Type B pancreatic cell (in vitro differentiated cells): ENCODE results near the gene TRAF4. TPM values are rescaled to one million over a fixed set of nuclear protein-coding genes. Genes with fewer than 3 reads are reported as not detected.

Experiments
- DNase-seq: peaks from one replicate; pipeline ENCODE4 v3.0.0; 2021; ENCODE audit warnings: mixed read lengths; ENCODE audit not compliant: unreplicated experiment; ENCODE audit errors: extremely low spot score
- H3K27ac Mint-ChIP-seq: 2 replicates; pipeline ENCODE4 v1.8.0; 2021; ENCODE audit warnings: mild to moderate bottlenecking, mixed read lengths
- H3K27me3 Mint-ChIP-seq: 2 replicates; pipeline ENCODE4 v1.8.0; 2021; ENCODE audit warnings: mixed read lengths
- H3K36me3 Mint-ChIP-seq: 2 replicates; pipeline ENCODE4 v1.8.0; 2021; ENCODE audit warnings: mixed read lengths
- H3K4me1 Mint-ChIP-seq: one replicate; pipeline ENCODE4 v1.8.0; 2021; ENCODE audit warnings: mixed read lengths; ENCODE audit not compliant: unreplicated experiment
- H3K4me3 Mint-ChIP-seq: 2 replicates; pipeline ENCODE4 v1.8.0; 2021; ENCODE audit warnings: mild to moderate bottlenecking, mixed read lengths
- H3K9me3 Mint-ChIP-seq: 2 replicates; pipeline ENCODE4 v1.8.0; 2021; ENCODE audit warnings: mixed read lengths
- CTCF ChIP-seq: fragments of 200-600 bp; sonication (generic); conservative IDR thresholded peaks from 2 replicates; pipeline ENCODE4 v1.5.0; 2021; ENCODE audit warnings: antibody characterized with exemption, mild to moderate bottlenecking
- total RNA-seq: library from RNA; stranded (reverse); gene quantifications from 2 replicates; pipeline ENCODE4 v1.2.1, GENCODE V29; 2021; ENCODE audit warnings: low replicate concordance

Gene TRAF4
- total RNA-seq, 1 donor from 2014 or later: 219 TPM

DNA sequence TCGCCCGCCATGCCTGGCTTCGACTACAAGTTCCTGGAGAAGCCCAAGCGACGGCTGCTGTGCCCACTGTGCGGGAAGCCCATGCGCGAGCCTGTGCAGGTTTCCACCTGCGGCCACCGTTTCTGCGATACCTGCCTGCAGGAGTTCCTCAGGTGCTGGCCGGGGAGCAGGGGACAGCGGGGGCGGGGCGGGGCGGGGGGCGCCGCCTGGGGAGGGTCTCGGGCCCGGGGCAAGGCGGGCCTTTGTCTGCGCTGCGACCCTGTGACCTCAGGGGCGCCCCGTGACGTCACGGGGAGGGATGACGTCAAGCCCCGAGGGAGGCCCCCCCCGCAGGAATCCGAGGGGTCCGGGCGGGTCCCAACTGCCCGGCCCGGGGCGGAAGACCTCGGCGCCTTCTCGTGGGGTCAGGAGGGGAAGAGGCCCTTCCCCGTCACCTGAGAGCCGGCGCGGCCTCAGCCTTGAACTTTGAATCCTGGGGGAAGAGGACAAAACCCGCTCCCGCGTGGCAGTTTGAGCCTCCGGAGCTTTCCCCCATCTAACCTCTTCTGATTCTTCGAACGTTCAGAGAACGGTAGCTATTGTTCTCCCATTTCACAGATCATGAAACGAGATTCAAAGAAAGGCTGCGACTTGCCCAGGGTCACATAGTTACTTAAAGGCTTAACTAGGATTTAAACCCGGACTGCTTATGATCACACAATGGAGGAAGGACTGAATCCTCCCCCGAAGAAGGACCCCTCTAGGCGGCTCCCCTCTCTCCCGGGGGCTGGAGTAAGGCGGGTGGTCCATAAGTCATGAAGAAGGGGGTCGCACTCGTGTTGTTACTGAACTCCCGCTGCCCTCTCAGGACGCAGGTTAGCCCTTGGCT is 527 bp downstream of the TRAF4 start:
- DNase-seq: peak; percentile 89
- TF ChIP-seq CTCF: no peak
- Mint-ChIP-seq H3K27me3 (no peaks in the 10 kb centered on the region), H3K27ac (peak overlapping the region; percentile 98), H3K4me3 (peak overlapping the region; percentile 95), H3K4me1 (no peaks in the 10 kb centered on the region), H3K9me3 (no peaks in the 10 kb centered on the region), H3K36me3 (peaks cover 4% of the 10 kb centered on the region)

DNA sequence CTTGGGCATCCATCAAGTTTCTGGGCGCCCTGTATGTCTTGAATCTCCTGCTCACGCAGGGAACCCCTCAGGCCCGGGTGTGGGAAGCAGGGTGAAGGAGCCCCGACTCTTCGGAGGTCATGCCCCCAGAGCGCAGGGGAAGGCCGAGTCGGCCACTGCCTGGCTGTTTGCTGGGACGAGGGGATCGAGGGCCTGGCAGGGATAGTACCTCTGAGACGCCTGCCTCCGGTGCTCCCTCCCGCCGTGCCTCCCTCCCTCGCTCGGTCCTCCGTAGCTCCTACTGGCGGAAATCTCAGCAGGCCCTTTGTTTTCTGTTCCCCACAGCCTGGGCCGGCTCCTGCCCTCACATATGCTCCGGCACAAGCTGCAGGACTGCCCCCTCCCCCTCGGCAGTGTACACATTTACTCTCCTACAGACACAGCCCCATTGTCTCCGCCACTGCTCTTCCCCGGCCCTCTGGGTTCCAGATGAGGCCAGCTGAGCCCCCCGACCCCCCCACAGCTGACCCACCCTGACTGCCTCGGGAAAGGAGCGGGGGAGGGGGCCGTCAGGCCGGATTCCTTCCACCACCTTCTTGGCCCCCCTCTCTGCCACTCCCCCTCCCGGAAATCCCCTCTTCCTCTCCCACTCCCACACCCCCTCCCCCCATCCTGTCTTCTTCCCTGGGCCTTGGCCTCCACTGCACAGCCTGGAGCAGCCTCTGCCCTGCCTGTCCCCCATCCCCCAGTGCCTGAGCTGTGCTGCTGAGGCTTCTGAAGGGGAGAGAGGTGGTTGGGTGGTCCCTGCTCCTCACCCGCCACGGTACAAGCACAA is 1.4 kb downstream of the TRAF4 start:
- Mint-ChIP-seq H3K4me3 (peak overlapping the region; percentile 95), H3K27ac (peak overlapping the region; percentile 98), H3K9me3 (no peaks in the 10 kb centered on the region), H3K36me3 (peaks cover 3% of the 10 kb centered on the region), H3K4me1 (peaks cover 4% of the 10 kb centered on the region), H3K27me3 (no peaks in the 10 kb centered on the region)
- TF ChIP-seq CTCF: no peak
- DNase-seq: peak; percentile 80

- peaks cover 9% of the 10 kb centered on the region for H3K36me3 Mint-ChIP-seq
- H3K27ac Mint-ChIP-seq: peak overlapping the region; percentile 98
- peak overlapping the region; percentile 95 for H3K4me3 Mint-ChIP-seq
- H3K9me3 Mint-ChIP-seq: no peaks in the 10 kb centered on the region
- DNase-seq: no peak
- no peaks in the 10 kb centered on the region for H3K27me3 Mint-ChIP-seq
- TF ChIP-seq CTCF: no peak
- H3K4me1 Mint-ChIP-seq: peaks cover 6% of the 10 kb centered on the region
Measured at GRCh38 chr17:28745786-28746411, 2.1 kb downstream of the TRAF4 start.

DNA sequence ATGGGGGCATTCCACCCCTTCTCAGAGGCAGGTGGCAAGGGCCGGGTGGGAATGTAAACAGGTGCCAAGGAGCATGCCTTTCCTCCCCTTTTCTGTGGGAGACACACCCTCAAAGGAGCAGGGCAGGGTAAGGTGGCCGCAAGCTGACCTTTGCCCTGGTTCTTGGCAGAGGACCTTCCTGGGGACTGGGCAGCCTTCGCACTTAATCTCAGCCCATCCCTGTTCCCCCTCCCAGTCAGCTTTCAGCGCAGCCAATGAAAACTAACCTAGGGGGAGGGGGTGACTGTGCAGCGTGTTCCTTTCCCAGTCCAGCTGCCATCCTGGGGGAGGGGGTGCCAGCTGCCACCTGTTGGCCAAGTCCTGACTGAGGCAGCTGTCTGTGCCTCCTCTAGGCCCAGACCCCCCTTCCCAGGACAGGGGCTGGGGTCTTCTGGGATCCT is 2.8 kb downstream of the TRAF4 start:
- Mint-ChIP-seq H3K4me3 (peak overlapping the region; percentile 95), H3K4me1 (peaks cover 6% of the 10 kb centered on the region), H3K36me3 (peaks cover 9% of the 10 kb centered on the region), H3K27ac (peak overlapping the region; percentile 98), H3K27me3 (no peaks in the 10 kb centered on the region), H3K9me3 (no peaks in the 10 kb centered on the region)
- no peak for DNase-seq
- no peak for TF ChIP-seq CTCF

- Mint-ChIP-seq H3K4me1 (peaks cover 6% of the 10 kb centered on the region), H3K4me3 (peak overlapping the region; percentile 95), H3K27ac (peak overlapping the region; percentile 98), H3K27me3 (no peaks in the 10 kb centered on the region), H3K9me3 (no peaks in the 10 kb centered on the region), H3K36me3 (peaks cover 10% of the 10 kb centered on the region)
- TF ChIP-seq CTCF: no peak
- no peak for DNase-seq
Measured at GRCh38 chr17:28747051-28747691, 3.4 kb downstream of the TRAF4 start.
